Activated CD8-positive, alpha-beta memory T cell treated with anti-CD3 and anti-CD28 coated beads, Interleukin-2, amount 50 U/mL, for 4 hours (primary cell): ENCODE measurements around the gene CFAP77.
"Not testable (repeated sequence)": the region's sequence is repeated elsewhere in the genome, so short reads cannot be mapped to it uniquely, and the experiment has no call there.

Source experiments
- DNase-seq: peaks from one replicate; pipeline ENCODE4 v3.0.0-alpha.2; 2020

CFAP77 gene

GRCh38 chr9:132409828-132410528 is at the start of gene CFAP77:
Gene CFAP77, plus strand, starts transcription at chr9:132410211. Its CDS starts 61 bp downstream, at chr9:132410272.
- DNase-seq: peak; percentile 34

GRCh38 chr9:132364068-132364467 is 45.9 kb upstream of the CFAP77 start:
- no peak for DNase-seq

- DNase-seq: no peak
Observed at GRCh38 chr9:132365986-132366385, 44.0 kb upstream of the CFAP77 start.

GRCh38 chr9:132366481-132366880 is 43.5 kb upstream of the CFAP77 start:
- DNase-seq: no peak

GRCh38 chr9:132367613-132368313 is 42.2 kb upstream of the CFAP77 start:
- no peak for DNase-seq

- DNase-seq: no peak
Observed at GRCh38 chr9:132369421-132369820, 40.6 kb upstream of the CFAP77 start.

- no peak for DNase-seq
Observed at GRCh38 chr9:132370592-132370991, 39.4 kb upstream of the CFAP77 start.

GRCh38 chr9:132372177-132373095 is 37.6 kb upstream of the CFAP77 start:
- no peak for DNase-seq

GRCh38 chr9:132377769-132378168 is 32.2 kb upstream of the CFAP77 start:
- DNase-seq: not testable (repeated sequence)

- DNase-seq: not testable (repeated sequence)
Observed at GRCh38 chr9:132378416-132378815, 31.6 kb upstream of the CFAP77 start.

- no peak for DNase-seq
Observed at GRCh38 chr9:132381966-132382541, 28.0 kb upstream of the CFAP77 start.

- DNase-seq: no peak
Observed at GRCh38 chr9:132383462-132383883, 26.5 kb upstream of the CFAP77 start.

- DNase-seq: no peak
Observed at GRCh38 chr9:132384376-132384775, 25.6 kb upstream of the CFAP77 start.

- no peak for DNase-seq
Observed at GRCh38 chr9:132387133-132387532, 22.9 kb upstream of the CFAP77 start.

GRCh38 chr9:132390966-132391365 is 19.0 kb upstream of the CFAP77 start:
- no peak for DNase-seq

- DNase-seq: no peak
Observed at GRCh38 chr9:132391449-132391848, 18.6 kb upstream of the CFAP77 start.

GRCh38 chr9:132395560-132395959 is 14.5 kb upstream of the CFAP77 start:
- DNase-seq: no peak

GRCh38 chr9:132401824-132402223 is 8.2 kb upstream of the CFAP77 start:
- no peak for DNase-seq

- no peak for DNase-seq
Observed at GRCh38 chr9:132404228-132404881, 5.7 kb upstream of the CFAP77 start.

- peak; percentile 95 for DNase-seq
Observed at GRCh38 chr9:132406554-132407122, 3.4 kb upstream of the CFAP77 start, which contains the start of gene TTF1. Gene TTF1, minus strand, starts transcription at chr9:132406840. Its CDS starts 4,019 bp downstream, at chr9:132402821.

GRCh38 chr9:132407196-132407595 is 2.8 kb upstream of the CFAP77 start:
- no peak for DNase-seq

- DNase-seq: no peak
Observed at GRCh38 chr9:132408521-132408920, 1.5 kb upstream of the CFAP77 start.
